Chondrocyte (in vitro differentiated cells): Measurements from ENCODE around the gene SLC27A2. TPM values are rescaled to one million over a fixed set of nuclear protein-coding genes. Genes with fewer than 3 reads are reported as not detected.

Experiments used
- DNase-seq: peaks from one replicate; pipeline ENCODE4 v3.0.0; 2021; ENCODE audit warnings: mixed read lengths, low spot score
- H3K27ac Mint-ChIP-seq: one replicate; pipeline ENCODE4 v1.8.0; 2021; ENCODE audit warnings: mild to moderate bottlenecking, moderate library complexity, mixed read lengths; ENCODE audit not compliant: unreplicated experiment
- H3K27me3 Mint-ChIP-seq: 2 replicates; pipeline ENCODE4 v1.8.0; 2021; ENCODE audit warnings: low read depth, mixed read lengths
- H3K36me3 Mint-ChIP-seq: 2 replicates; pipeline ENCODE4 v1.8.0; 2021; ENCODE audit warnings: low read depth, mixed read lengths
- H3K4me1 Mint-ChIP-seq: 2 replicates; pipeline ENCODE4 v1.8.0; 2021; ENCODE audit warnings: low read depth, mild to moderate bottlenecking, mixed read lengths
- H3K4me3 Mint-ChIP-seq: one replicate; pipeline ENCODE4 v1.8.0; 2021; ENCODE audit warnings: mild to moderate bottlenecking, moderate library complexity, mixed read lengths; ENCODE audit not compliant: unreplicated experiment
- H3K9me3 Mint-ChIP-seq: 2 replicates; pipeline ENCODE4 v1.8.0; 2021; ENCODE audit warnings: low read depth, mixed read lengths
- CTCF ChIP-seq: fragments of 200-600 bp; sonication (generic); IDR thresholded peaks from 2 replicates; pipeline ENCODE4 v1.5.0; 2021; ENCODE audit warnings: antibody characterized with exemption, mild to moderate bottlenecking, moderate library complexity
- total RNA-seq: library from RNA; stranded (reverse); gene quantifications from 3 replicates; pipeline ENCODE4 v1.2.1, GENCODE V29; 2021

Gene SLC27A2
- total RNA-seq, 1 donor from 2014 or later, result not detected

GRCh38 chr15:50262533-50262932 is 80.5 kb downstream of the SLC27A2 start:
- no peak overlapping the region for H3K4me3 Mint-ChIP-seq
- H3K27ac Mint-ChIP-seq, result no peak overlapping the region

GRCh38 chr15:50265620-50266019 is 83.6 kb downstream of the SLC27A2 start, which contains the start of gene HDC:
Gene HDC (minus strand): TSS chr15:50265726. CDS start chr15:50265623, 103 bp downstream.
- no peak for DNase-seq
- H3K9me3 Mint-ChIP-seq, result no peaks in the 10 kb centered on the region
- H3K4me1 Mint-ChIP-seq, result no peaks in the 10 kb centered on the region
- no peak within 1 kb of the TSS for H3K27ac Mint-ChIP-seq
- peaks cover 3% of the 10 kb centered on the region for H3K36me3 Mint-ChIP-seq
- TF ChIP-seq CTCF, result no peak
- no peak within 1 kb of the TSS for H3K4me3 Mint-ChIP-seq
- peaks cover 8% of the 10 kb centered on the region for H3K27me3 Mint-ChIP-seq

More at GRCh38 chr15:50262533-50262932, 80.5 kb downstream of the SLC27A2 start:
- H3K36me3 Mint-ChIP-seq, result peaks cover 3% of the 10 kb centered on the region
- peaks cover 7% of the 10 kb centered on the region for H3K27me3 Mint-ChIP-seq
- H3K9me3 Mint-ChIP-seq, result no peaks in the 10 kb centered on the region
- no peaks in the 10 kb centered on the region for H3K4me1 Mint-ChIP-seq
- no peak for TF ChIP-seq CTCF
- no peak for DNase-seq

GRCh38 chr15:50267577-50267976 is 85.6 kb downstream of the SLC27A2 start:
- H3K4me3 Mint-ChIP-seq, result no peak overlapping the region
- peaks cover 3% of the 10 kb centered on the region for H3K36me3 Mint-ChIP-seq
- no peak for DNase-seq
- H3K27ac Mint-ChIP-seq, result no peak overlapping the region
- no peak for TF ChIP-seq CTCF
- H3K27me3 Mint-ChIP-seq, result peaks cover 8% of the 10 kb centered on the region
- H3K4me1 Mint-ChIP-seq, result no peaks in the 10 kb centered on the region
- no peaks in the 10 kb centered on the region for H3K9me3 Mint-ChIP-seq

GRCh38 chr15:50275091-50275490 is 93.1 kb downstream of the SLC27A2 start:
- no peak overlapping the region for H3K27ac Mint-ChIP-seq
- H3K27me3 Mint-ChIP-seq, result no peaks in the 10 kb centered on the region
- TF ChIP-seq CTCF, result no peak
- H3K9me3 Mint-ChIP-seq, result no peaks in the 10 kb centered on the region
- H3K4me1 Mint-ChIP-seq, result peaks cover 27% of the 10 kb centered on the region
- DNase-seq, result no peak
- no peaks in the 10 kb centered on the region for H3K36me3 Mint-ChIP-seq
- no peak overlapping the region for H3K4me3 Mint-ChIP-seq

GRCh38 chr15:50275908-50276307 is 93.9 kb downstream of the SLC27A2 start:
- TF ChIP-seq CTCF, result no peak
- Mint-ChIP-seq H3K27ac (no peak overlapping the region), H3K4me3 (no peak overlapping the region), H3K9me3 (no peaks in the 10 kb centered on the region), H3K27me3 (no peaks in the 10 kb centered on the region), H3K4me1 (peaks cover 27% of the 10 kb centered on the region), H3K36me3 (no peaks in the 10 kb centered on the region)
- DNase-seq, result no peak
